Measurements from ENCODE around the gene DTD1.
A peak's percentile ranks its signal among the peaks of the same experiment; 100 is the strongest.

Gene DTD1

GRCh38 chr20:18715564-18715963 lies 127.7 kb downstream of the DTD1 start:
- no peak for DNase-seq

- peak; percentile 37 for DNase-seq
Observed at GRCh38 chr20:18717062-18717461, 129.2 kb downstream of the DTD1 start.

- no peak for DNase-seq
Observed at GRCh38 chr20:18718129-18718528, 130.3 kb downstream of the DTD1 start.

- no peak for DNase-seq
Observed at GRCh38 chr20:18719426-18719825, 131.6 kb downstream of the DTD1 start.

GRCh38 chr20:18721551-18722115 lies 133.8 kb downstream of the DTD1 start:
- no peak for DNase-seq

- no peak for DNase-seq
Observed at GRCh38 chr20:18722371-18722770, 134.5 kb downstream of the DTD1 start.

- no peak for DNase-seq
Observed at GRCh38 chr20:18724077-18724476, 136.2 kb downstream of the DTD1 start.

- no peak for DNase-seq
Observed at GRCh38 chr20:18724788-18725464, 137.1 kb downstream of the DTD1 start.

- DNase-seq, result peak; percentile 87
Observed at GRCh38 chr20:18727032-18727508, 139.2 kb downstream of the DTD1 start.

- no peak for DNase-seq
Observed at GRCh38 chr20:18728165-18728869, 140.5 kb downstream of the DTD1 start.

GRCh38 chr20:18728870-18729224 lies 141.0 kb downstream of the DTD1 start:
- DNase-seq, result no peak

- no peak for DNase-seq
Observed at GRCh38 chr20:18729231-18729825, 141.5 kb downstream of the DTD1 start.

- no peak for DNase-seq
Observed at GRCh38 chr20:18731940-18732339, 144.1 kb downstream of the DTD1 start.

- DNase-seq, result no peak
Observed at GRCh38 chr20:18734525-18735189, 146.8 kb downstream of the DTD1 start.

- DNase-seq, result no peak
Observed at GRCh38 chr20:18737140-18737539, 149.3 kb downstream of the DTD1 start.

GRCh38 chr20:18738055-18738454 lies 150.2 kb downstream of the DTD1 start:
- no peak for DNase-seq

- DNase-seq, result no peak
Observed at GRCh38 chr20:18738888-18739287, 151.0 kb downstream of the DTD1 start.

GRCh38 chr20:18739751-18740166 lies 151.9 kb downstream of the DTD1 start:
- no peak for DNase-seq

- DNase-seq, result no peak
Observed at GRCh38 chr20:18740726-18741125, 152.9 kb downstream of the DTD1 start.

GRCh38 chr20:18742841-18743240 lies 155.0 kb downstream of the DTD1 start:
- DNase-seq, result no peak

GRCh38 chr20:18743665-18744440 lies 156.0 kb downstream of the DTD1 start:
- DNase-seq, result no peak

GRCh38 chr20:18747090-18747489 lies 159.2 kb downstream of the DTD1 start:
- DNase-seq, result no peak

Data from NCI-H2029 treated with DMSO at 0.1 percent for 48 hours (cell line).